OCI-LY1 (cell line): ENCODE results near the gene GRIPAP1.

Source experiments
- CTCF ChIP-seq: fragments of 200-600 bp; sonication (generic), shearing (Covaris generic); IDR thresholded peaks from 2 replicates; pipeline ENCODE4 v1.5.1; 2017; ENCODE audit warnings: mild to moderate bottlenecking, antibody characterized with exemption, low read length, moderate library complexity, mixed read lengths
- EZH2 ChIP-seq: fragments of 200-600 bp; sonication (generic), shearing (Covaris generic); IDR thresholded peaks from 2 replicates; pipeline ENCODE4 v1.8.0; 2017; ENCODE audit warnings: borderline replicate concordance, mixed run types, mild to moderate bottlenecking, antibody characterized with exemption, low read length, moderate library complexity, mixed read lengths

GRCh38 chrX:49000636-49001035 is 1.4 kb downstream of the GRIPAP1 start:
- TF ChIP-seq CTCF (no peak), EZH2 (no peak)
